ENCODE data around the gene SMYD1.

Gene SMYD1

GRCh38 chr2:88060907-88061275 is 6.7 kb upstream of the SMYD1 start:
- no peak for TF ChIP-seq CTCF (IDR thresholded peaks at IDR 0.05)

GRCh38 chr2:88061295-88061694 is 6.3 kb upstream of the SMYD1 start:
- TF ChIP-seq CTCF (IDR thresholded peaks at IDR 0.05), result no peak

- TF ChIP-seq CTCF (IDR thresholded peaks at IDR 0.05), result no peak
Measured at GRCh38 chr2:88066543-88066942, 1.1 kb upstream of the SMYD1 start.

GRCh38 chr2:88067189-88067588 is 436 bp upstream of the SMYD1 start:
- no peak for TF ChIP-seq CTCF (IDR thresholded peaks at IDR 0.05)

- no peak for TF ChIP-seq CTCF (IDR thresholded peaks at IDR 0.05)
Measured at GRCh38 chr2:88068044-88068443, 419 bp downstream of the SMYD1 start.

GRCh38 chr2:88069117-88069516 is 1.5 kb downstream of the SMYD1 start:
- TF ChIP-seq CTCF (IDR thresholded peaks at IDR 0.05), result no peak

- no peak for TF ChIP-seq CTCF (IDR thresholded peaks at IDR 0.05)
Measured at GRCh38 chr2:88070055-88070454, 2.4 kb downstream of the SMYD1 start.

- TF ChIP-seq CTCF (IDR thresholded peaks at IDR 0.05), result no peak
Measured at GRCh38 chr2:88071365-88071764, 3.7 kb downstream of the SMYD1 start.

Data from LNCAP (cell line).